GM18498 (cell line): ENCODE measurements around the gene PTGER3.
"Not testable (repeated sequence)": the region's sequence is repeated elsewhere in the genome, so short reads cannot be mapped to it uniquely, and the experiment has no call there.

Experiments
- ATAC-seq: cut with Tn5 transposase; IDR thresholded peaks from one replicate; pipeline ENCODE4 v1.9.1; 2021; ENCODE audit warnings: mild to moderate bottlenecking, moderate library complexity; ENCODE audit not compliant: unreplicated experiment

Gene PTGER3

GRCh38 chr1:70961374-70961975 lies 86.1 kb downstream of the PTGER3 start:
- ATAC-seq, result no peak

- ATAC-seq, result no peak
Observed at GRCh38 chr1:70948396-70949017, 99.1 kb downstream of the PTGER3 start.

- ATAC-seq, result no peak
Observed at GRCh38 chr1:70947835-70948234, 99.8 kb downstream of the PTGER3 start.

- ATAC-seq, result no peak
Observed at GRCh38 chr1:70945676-70946075, 101.9 kb downstream of the PTGER3 start.

GRCh38 chr1:70945251-70945650 lies 102.4 kb downstream of the PTGER3 start:
- no peak for ATAC-seq

- no peak for ATAC-seq
Observed at GRCh38 chr1:70941563-70941962, 106.1 kb downstream of the PTGER3 start.

GRCh38 chr1:70940398-70940797 lies 107.2 kb downstream of the PTGER3 start:
- not testable (repeated sequence) for ATAC-seq

- ATAC-seq, result no peak
Observed at GRCh38 chr1:70934194-70934961, 113.2 kb downstream of the PTGER3 start.

- ATAC-seq, result no peak
Observed at GRCh38 chr1:70930062-70930461, 117.6 kb downstream of the PTGER3 start.

- ATAC-seq, result no peak
Observed at GRCh38 chr1:70922196-70922595, 125.4 kb downstream of the PTGER3 start.
